ENCODE measurements around the gene RPS6KL1.

The RPS6KL1 gene

GRCh38 chr14:74888164-74889158 is 34.6 kb downstream of the RPS6KL1 start:
- DNase-seq (ENCODE audit: low spot score): no peak

GRCh38 chr14:74886001-74886400 is 37.1 kb downstream of the RPS6KL1 start:
- DNase-seq (ENCODE audit: low spot score): no peak

- peak; percentile 33 for DNase-seq (ENCODE audit: low spot score)
These were observed 40.7 kb downstream of the RPS6KL1 start for GRCh38 chr14:74882103-74882920.

- DNase-seq (ENCODE audit: low spot score): peak; percentile 75
These were observed 41.5 kb downstream of the RPS6KL1 start, which contains the start of gene DLST for GRCh38 chr14:74881431-74882102. Gene DLST (plus strand): TSS chr14:74881916. CDS start chr14:74881954, 38 bp downstream.

- DNase-seq (ENCODE audit: low spot score): no peak
These were observed 43.5 kb downstream of the RPS6KL1 start for GRCh38 chr14:74879427-74880182.

- DNase-seq (ENCODE audit: low spot score): peak; percentile 18
These were observed 46.8 kb downstream of the RPS6KL1 start, which contains the start of gene PROX2 for GRCh38 chr14:74875941-74876913. Gene PROX2 (minus strand): TSS chr14:74876145. CDS start chr14:74863834, 12,311 bp downstream.

- no peak for DNase-seq (ENCODE audit: low spot score)
These were observed 47.9 kb downstream of the RPS6KL1 start for GRCh38 chr14:74875204-74875603.

- no peak for DNase-seq (ENCODE audit: low spot score)
These were observed 51.2 kb downstream of the RPS6KL1 start for GRCh38 chr14:74871819-74872218.

GRCh38 chr14:74868739-74869138 is 54.3 kb downstream of the RPS6KL1 start:
- DNase-seq (ENCODE audit: low spot score): no peak

- peak; percentile 57 for DNase-seq (ENCODE audit: low spot score)
These were observed 55.4 kb downstream of the RPS6KL1 start for GRCh38 chr14:74867673-74868072.

- no peak for DNase-seq (ENCODE audit: low spot score)
These were observed 56.2 kb downstream of the RPS6KL1 start for GRCh38 chr14:74866708-74867389.

- no peak for DNase-seq (ENCODE audit: low spot score)
These were observed 57.9 kb downstream of the RPS6KL1 start for GRCh38 chr14:74865156-74865555.

GRCh38 chr14:74864198-74864597 is 58.9 kb downstream of the RPS6KL1 start:
- no peak for DNase-seq (ENCODE audit: low spot score)

- no peak for DNase-seq (ENCODE audit: low spot score)
These were observed 59.8 kb downstream of the RPS6KL1 start for GRCh38 chr14:74863274-74863673.

GRCh38 chr14:74861734-74862090 is 61.3 kb downstream of the RPS6KL1 start:
- DNase-seq (ENCODE audit: low spot score): no peak

GRCh38 chr14:74860899-74861733 is 61.9 kb downstream of the RPS6KL1 start:
- peak; percentile 88 for DNase-seq (ENCODE audit: low spot score)

GRCh38 chr14:74859757-74860552 is 63.1 kb downstream of the RPS6KL1 start:
- DNase-seq (ENCODE audit: low spot score): no peak

- no peak for DNase-seq (ENCODE audit: low spot score)
These were observed 65.0 kb downstream of the RPS6KL1 start for GRCh38 chr14:74858022-74858421.
